Fibroblast of peridontal ligament (primary cell): Measurements from ENCODE around the gene DAD1.
"Not testable (repeated sequence)": the region's sequence is repeated elsewhere in the genome, so short reads cannot be mapped to it uniquely, and the experiment has no call there.

Source experiments
- DNase-seq: peaks from one replicate; pipeline ENCODE4 v3.0.0-alpha.2; 2010; ENCODE audit errors: extremely low read depth

The DAD1 gene

GRCh38 chr14:22553445-22553844 is 35.6 kb downstream of the DAD1 start:
- DNase-seq, result no peak

GRCh38 chr14:22552827-22553076 is 36.3 kb downstream of the DAD1 start:
- no peak for DNase-seq

DNA sequence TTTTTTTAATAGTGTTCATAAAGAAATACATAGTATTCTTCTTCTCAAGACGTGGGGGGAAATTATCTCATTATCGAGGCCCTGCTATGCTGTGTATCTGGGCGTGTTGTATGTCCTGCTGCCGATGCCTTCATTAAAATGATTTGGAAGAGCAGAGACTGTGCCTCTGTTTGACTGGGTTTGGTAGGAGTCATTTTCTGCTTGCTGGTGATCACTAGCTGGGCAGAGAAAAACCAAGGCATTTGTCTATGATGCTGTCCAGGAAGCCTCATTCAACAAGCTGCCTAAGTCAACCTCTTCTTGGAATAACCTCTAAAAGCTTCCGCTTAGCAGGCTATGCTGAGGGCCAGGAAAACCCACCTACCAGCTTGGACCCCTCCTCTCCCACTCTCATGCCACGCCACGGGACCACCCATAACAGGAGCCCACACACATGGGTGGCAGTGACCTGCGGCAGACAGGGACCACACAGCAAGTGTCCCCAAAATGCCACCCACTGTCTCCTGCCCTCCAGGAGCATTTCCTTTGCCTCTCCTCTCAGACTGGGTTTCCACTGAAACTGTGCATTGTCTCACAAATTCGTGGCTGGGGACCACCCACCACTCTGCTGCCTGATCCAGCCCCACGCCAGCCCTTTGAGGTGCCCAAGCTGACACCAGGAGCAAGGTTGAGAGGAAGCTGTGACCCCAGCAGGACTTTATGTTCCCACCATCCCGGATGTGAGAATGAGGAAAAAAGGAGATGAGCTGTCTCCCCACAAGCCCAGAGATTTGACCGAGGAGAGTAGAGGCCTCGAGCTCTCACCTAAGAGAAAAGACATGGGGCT is 36.8 kb downstream of the DAD1 start:
- no peak for DNase-seq

GRCh38 chr14:22551605-22551997 is 37.4 kb downstream of the DAD1 start:
- no peak for DNase-seq

- no peak for DNase-seq
Observed at GRCh38 chr14:22549981-22550673, 38.9 kb downstream of the DAD1 start.

DNA sequence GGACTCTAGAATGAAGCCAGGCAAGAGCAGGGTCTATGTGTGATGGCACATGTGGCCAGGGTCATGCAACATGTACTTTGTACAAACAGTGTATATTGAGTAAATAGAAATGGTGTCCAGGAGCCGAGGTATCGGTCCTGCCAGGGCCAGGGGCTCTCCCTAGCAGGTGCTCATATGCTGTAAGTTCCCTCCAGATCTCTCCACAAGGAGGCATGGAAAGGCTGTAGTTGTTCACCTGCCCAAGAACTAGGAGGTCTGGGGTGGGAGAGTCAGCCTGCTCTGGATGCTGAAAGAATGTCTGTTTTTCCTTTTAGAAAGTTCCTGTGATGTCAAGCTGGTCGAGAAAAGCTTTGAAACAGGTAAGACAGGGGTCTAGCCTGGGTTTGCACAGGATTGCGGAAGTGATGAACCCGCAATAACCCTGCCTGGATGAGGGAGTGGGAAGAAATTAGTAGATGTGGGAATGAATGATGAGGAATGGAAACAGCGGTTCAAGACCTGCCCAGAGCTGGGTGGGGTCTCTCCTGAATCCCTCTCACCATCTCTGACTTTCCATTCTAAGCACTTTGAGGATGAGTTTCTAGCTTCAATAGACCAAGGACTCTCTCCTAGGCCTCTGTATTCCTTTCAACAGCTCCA is 39.6 kb downstream of the DAD1 start:
- DNase-seq, result no peak

DNA sequence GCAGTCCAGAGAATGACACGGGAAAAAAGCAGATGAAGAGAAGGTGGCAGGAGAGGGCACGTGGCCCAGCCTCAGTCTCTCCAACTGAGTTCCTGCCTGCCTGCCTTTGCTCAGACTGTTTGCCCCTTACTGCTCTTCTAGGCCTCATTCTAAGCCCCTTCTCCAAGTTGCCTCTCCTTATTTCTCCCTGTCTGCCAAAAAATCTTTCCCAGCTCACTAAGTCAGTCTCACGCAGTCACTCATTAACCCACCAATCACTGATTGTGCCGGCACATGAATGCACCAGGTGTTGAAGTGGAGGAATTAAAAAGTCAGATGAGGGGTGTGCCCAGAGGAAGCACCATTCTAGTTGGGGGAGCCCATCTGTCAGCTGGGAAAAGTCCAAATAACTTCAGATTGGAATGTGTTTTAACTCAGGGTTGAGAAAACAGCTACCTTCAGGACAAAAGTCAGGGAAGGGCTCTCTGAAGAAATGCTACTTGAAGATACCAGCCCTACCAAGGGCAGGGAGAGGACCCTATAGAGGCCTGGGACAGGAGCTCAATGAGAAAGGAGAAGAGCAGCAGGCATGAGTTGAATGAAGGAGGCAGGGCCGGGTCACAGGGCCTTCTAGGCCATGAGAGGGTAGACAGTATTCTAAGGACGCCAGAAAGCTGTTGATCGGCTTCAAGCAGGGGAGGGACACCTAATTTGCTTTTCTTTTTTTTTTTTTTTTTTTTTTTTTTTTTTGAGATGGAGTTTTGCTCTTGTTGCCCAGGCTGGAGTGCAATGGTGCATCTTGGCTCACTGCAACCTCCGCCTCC is 40.9 kb downstream of the DAD1 start:
- no peak for DNase-seq

- DNase-seq, result no peak
Observed at GRCh38 chr14:22547313-22547947, 41.6 kb downstream of the DAD1 start.

DNA sequence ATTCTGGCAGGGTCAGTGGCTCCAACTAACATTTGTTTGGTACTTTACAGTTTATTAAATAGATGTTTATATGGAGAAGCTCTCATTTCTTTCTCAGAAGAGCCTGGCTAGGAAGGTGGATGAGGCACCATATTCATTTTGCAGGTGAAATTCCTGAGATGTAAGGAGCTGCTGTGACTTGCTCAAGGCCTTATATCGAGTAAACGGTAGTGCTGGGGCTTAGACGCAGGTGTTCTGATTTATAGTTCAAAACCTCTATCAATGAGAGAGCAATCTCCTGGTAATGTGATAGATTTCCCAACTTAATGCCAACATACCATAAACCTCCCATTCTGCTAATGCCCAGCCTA is 42.3 kb downstream of the DAD1 start:
- no peak for DNase-seq

DNA sequence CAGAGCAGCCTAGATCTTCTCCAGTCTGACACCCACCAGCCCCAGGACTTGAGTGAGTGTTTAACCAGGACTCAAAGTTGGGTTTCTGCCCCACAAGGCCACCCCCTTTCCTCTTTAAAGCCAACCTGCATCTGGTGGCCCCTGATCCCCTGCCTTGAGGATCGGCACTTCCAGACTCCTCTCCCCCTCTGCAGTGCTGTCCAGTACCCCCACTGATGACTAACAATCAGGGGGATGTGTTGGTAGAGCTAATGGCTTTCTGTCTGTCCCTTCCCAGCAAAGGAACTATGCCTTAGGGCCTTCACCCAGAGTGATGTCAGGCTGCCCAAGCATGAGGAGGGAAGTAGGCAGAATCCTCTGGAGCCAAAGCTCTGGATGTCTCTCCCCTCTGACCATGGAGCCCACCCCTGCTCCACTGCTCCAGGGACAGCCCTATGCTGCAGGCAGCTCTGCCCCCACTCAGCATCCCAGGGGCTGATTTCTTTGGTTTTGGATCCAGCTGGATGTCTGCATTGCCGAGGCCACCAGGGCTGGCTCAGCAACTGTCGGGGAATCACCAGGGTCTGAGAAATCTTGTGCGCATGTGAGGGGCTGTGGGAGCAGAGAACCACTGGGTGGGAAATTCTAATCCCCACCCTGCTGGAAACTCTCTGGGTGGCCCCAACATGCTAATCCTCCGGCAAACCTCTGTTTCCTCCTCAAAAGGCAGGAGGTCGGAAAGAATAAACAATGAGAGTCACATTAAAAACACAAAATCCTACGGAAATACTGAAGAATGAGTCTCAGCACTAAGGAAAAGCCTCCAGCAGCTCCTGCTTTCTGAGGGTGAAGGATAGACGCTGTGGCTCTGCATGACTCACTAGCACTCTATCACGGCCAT is 42.9 kb downstream of the DAD1 start:
- DNase-seq, result peak; percentile 75

DNA sequence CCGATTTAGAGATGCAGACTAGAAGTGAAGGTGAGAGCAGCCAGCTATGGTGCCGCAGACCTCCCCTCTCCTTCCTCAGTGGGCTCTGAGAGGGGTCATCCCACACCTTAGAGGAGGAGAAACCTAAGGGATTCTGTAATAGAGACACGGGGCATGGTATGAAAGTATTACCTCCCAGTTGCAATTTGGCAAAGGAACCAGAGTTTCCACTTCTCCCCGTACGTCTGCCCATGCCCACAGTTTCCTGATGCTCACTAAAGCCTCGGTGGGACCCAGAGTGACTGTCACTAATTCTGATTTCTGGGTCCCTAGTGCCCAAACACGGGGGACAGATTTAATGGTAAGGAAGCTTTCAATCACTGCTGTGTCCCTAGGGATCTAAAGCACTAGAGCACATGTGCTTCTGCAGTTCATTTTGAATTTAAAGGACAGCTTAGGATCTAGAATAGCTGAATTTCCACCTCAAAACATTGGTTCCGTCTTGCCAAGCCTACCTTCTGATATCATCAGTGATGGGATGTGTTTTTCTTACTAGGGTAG is 44.1 kb downstream of the DAD1 start:
- DNase-seq, result no peak

DNA sequence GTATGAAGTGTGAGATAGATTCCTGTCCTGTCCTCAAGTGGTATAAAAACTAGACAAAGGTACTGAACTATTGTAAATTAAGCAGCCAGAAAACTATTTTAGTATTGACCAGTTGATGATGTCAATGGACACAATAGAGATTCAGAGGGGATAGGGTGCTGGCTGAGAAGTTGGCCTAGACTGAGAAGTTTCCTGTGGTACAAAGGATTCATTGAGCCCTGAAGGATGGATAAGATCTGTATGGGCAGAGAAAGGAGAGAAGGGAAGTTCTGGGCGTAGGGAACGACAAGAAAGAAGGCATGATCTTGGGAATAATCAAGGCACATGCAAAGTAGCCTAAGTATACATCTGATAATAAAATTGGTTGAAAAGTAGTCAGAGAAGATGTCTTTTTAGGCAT is 44.6 kb downstream of the DAD1 start:
- no peak for DNase-seq

DNA sequence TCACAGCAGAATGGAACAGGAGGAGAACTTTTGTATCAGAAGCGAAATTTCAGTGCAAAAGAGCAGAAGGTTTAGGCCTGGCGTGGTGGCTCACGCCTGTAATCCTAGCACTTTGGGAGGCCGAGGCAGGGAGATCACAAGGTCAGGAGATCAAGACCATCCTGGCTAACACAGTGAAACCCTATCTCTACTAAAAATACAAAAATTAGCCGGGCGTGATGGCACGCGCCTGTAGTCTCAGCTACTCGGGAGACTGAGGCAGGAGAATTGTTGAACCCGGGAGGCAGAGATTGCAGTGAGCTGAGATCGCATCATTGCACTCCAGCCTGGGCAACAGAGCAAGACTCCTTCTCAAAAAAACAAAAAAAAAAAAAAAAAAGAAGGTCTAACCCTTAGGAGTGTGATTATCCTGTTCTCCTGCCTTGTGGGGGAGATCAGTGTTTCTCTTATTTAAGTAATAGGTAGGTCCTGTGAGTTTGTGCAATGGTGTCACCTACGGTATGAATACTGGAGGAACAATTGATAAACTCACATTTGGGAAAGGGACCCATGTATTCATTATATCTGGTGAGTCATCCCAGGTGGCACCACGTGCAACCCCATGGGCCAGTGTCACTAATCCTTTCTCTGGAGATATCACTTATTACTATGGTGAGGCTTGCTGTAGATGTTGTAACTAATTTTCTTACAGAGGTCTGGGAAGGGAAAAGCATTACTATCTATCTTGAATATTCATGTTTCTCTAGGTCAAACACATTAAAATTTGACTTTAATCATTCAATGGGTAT is 45.3 kb downstream of the DAD1 start:
- DNase-seq, result not testable (repeated sequence)

DNA sequence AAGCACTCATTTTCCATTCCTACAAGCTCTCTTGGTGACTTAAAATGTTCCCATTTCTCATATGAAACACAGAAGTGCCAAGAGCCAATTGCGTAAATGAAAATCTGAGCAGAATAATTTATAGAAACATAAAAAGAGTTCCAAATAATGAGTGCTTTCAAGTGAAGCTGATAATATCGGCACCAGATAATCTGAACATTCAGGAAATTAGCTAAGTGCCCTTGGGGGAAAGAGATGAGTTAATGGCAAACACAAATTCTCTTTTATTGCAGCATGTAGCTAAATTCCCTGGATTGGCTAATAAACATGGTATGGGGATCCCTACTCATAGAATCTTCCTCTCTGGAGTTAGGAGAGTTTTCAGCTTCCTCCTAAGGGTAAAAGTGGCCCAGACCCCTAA is 46.7 kb downstream of the DAD1 start:
- DNase-seq, result no peak

- no peak for DNase-seq
Observed at GRCh38 chr14:22541721-22542120, 47.3 kb downstream of the DAD1 start.

DNA sequence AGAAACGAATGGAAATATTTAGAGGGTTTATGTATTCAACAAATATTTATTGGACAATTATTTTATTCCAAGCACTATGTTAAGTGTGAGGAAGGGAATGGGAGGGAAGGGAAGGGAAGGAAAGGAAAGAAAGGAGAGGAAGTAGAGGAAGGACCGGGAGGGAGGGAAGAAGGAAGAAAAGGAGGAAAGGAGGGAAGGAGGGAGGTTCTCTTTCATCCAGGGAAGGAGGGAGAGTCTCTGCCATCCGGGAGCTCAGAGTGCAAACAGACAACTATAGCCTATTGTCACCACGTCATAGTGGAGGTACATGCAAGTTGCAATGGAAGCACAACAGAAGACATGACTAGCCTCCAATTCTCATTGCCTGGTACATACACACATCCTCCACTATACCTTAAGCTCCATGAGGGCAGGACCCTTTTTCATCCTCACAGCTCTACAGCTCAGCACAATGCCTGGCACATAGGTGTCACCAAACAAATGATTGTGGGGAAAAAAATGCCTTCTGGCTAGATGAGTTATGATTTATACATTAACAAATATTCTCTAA is 48.1 kb downstream of the DAD1 start:
- no peak for DNase-seq

GRCh38 chr14:22540293-22540692 is 48.7 kb downstream of the DAD1 start:
- no peak for DNase-seq

DNA sequence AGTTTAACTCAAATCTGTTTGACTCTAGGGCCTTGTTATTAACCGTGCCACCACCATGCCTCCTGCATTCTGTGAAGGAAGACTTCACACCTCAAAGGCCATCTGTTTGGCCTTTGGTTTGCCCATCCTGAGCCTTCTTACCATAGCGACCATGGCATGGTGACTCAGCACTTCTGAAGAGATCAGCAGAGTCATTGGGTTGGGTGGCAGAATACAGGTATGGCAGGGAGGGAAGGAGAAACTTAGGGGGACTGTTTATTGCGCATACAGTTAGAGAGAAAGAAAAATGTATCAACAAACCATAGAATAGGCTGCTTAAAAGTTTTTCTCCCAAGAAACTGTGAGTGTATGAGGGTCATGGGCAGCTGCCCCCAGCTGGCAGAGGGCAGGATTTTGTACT is 49.2 kb downstream of the DAD1 start:
- DNase-seq, result no peak

- no peak for DNase-seq
Observed at GRCh38 chr14:22538671-22539228, 50.3 kb downstream of the DAD1 start.
